ENCODE measurements around the gene SLC38A10.

The SLC38A10 gene

GRCh38 chr17:81199482-81199830 lies 95.7 kb downstream of the SLC38A10 start:
- no peak for TF ChIP-seq Cebpa-rat (IDR thresholded peaks at IDR 0.05)
- Histone ChIP-seq H3K4me2 (no peak overlapping the region), H3K27me3 (no peaks in the 10 kb centered on the region), H3K27ac (no peak overlapping the region), H3K36me3 (peaks cover 5 to 81% (median 50%) of the 10 kb centered on the region in 11 experiments; a peak in 18 of 22 replicates), H3K4me1 (peaks cover 13 to 59% (median 37%) of the 10 kb centered on the region in 10 experiments), H3K4me3 (no peak overlapping the region), H3K9ac (no peak overlapping the region), H4K20me1 (peaks cover 0 to 54% (median 5%) of the 10 kb centered on the region in 11 experiments; a peak in 10 of 22 replicates), H3K9me3 (replicated peaks in 1 of 11) (no peaks in the 10 kb centered on the region)

DNA sequence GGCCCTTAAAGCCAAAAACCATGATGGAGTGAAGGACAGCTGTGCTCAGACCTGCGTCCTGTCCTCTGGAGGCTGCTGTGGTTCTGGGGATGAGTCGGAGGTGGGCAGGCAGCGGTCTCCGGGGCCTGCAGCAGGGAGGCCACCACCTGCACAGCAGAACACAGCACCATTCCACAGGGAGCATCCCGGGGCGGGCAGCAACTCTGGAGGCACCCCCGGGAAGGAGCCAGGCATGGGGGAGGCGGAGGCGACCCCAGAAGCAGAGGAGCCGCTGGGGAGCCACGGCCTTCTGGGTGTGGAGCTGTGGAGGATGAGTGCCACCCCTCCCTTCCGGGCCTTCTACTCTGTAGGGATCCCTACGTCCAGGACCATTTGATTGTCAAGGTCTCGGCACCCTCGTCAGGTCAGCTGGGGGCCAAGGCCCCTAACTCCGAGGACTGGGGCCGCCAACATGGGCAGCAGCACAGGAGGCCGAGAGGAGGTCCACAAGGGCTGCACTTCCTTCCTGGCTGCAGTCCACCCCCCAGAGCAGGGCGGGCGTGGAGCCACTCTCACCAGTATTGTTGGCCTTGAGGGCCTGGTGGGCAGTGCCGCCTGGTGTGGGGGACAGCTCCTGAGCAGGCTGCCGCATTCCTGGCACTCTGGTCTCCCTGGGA lies 96.2 kb downstream of the SLC38A10 start:
- H3K27me3 ChIP-seq, result no peaks in the 10 kb centered on the region
- no peak overlapping the region for H3K4me2 ChIP-seq
- TF ChIP-seq Cebpa-rat (IDR thresholded peaks at IDR 0.05), result no peak
- no peak overlapping the region for H3K4me3 ChIP-seq
- H3K27ac ChIP-seq, result no peak overlapping the region
- H3K36me3 ChIP-seq, result peaks cover 5 to 82% (median 54%) of the 10 kb centered on the region in 11 experiments; a peak in 18 of 22 replicates
- no peak overlapping the region; a peak in 1 of 22 replicates for H3K9ac ChIP-seq
- peaks cover 13 to 58% (median 37%) of the 10 kb centered on the region in 10 experiments for H3K4me1 ChIP-seq
- H4K20me1 ChIP-seq, result peaks cover 0 to 54% (median 1%) of the 10 kb centered on the region in 11 experiments; a peak in 9 of 22 replicates
- H3K9me3 ChIP-seq (replicated peaks in 1 of 11), result no peaks in the 10 kb centered on the region

- TF ChIP-seq Cebpa-rat (IDR thresholded peaks at IDR 0.05), result no peak
- Histone ChIP-seq H3K9ac (no peak overlapping the region; a peak in 1 of 22 replicates), H3K9me3 (replicated peaks in 1 of 11) (no peaks in the 10 kb centered on the region), H4K20me1 (peaks cover 0 to 56% (median 0%) of the 10 kb centered on the region in 11 experiments; a peak in 6 of 22 replicates), H3K27ac (no peak overlapping the region), H3K4me3 (no peak overlapping the region), H3K36me3 (peaks cover 2 to 82% (median 58%) of the 10 kb centered on the region in 11 experiments; a peak in 18 of 22 replicates), H3K27me3 (no peaks in the 10 kb centered on the region), H3K4me1 (peaks cover 13 to 54% (median 37%) of the 10 kb centered on the region in 10 experiments), H3K4me2 (peak overlapping the region in 6 of 11 experiments; percentile 22 to 52 (median 26); a peak in 10 of 22 replicates)
These were observed 97.1 kb downstream of the SLC38A10 start for GRCh38 chr17:81197831-81198490.

GRCh38 chr17:81197409-81197795 lies 97.7 kb downstream of the SLC38A10 start:
- H3K4me2 ChIP-seq, result peak overlapping the region in 8 of 11 experiments; percentile 20 to 52 (median 26); a peak in 13 of 22 replicates
- no peak overlapping the region for H3K27ac ChIP-seq
- H3K27me3 ChIP-seq, result no peaks in the 10 kb centered on the region
- peaks cover 0 to 78% (median 58%) of the 10 kb centered on the region in 11 experiments; a peak in 17 of 22 replicates for H3K36me3 ChIP-seq
- no peaks in the 10 kb centered on the region for H3K9me3 ChIP-seq (replicated peaks in 1 of 11)
- H3K4me1 ChIP-seq, result peaks cover 13 to 48% (median 34%) of the 10 kb centered on the region in 10 experiments
- no peak for TF ChIP-seq Cebpa-rat (IDR thresholded peaks at IDR 0.05)
- H3K9ac ChIP-seq, result no peak overlapping the region; a peak in 1 of 22 replicates
- H3K4me3 ChIP-seq, result no peak overlapping the region
- H4K20me1 ChIP-seq, result peaks cover 0 to 57% (median 0%) of the 10 kb centered on the region in 11 experiments; a peak in 6 of 22 replicates

- TF ChIP-seq Cebpa-rat (IDR thresholded peaks at IDR 0.05), result no peak
- no peak overlapping the region for H3K9ac ChIP-seq
- H3K27me3 ChIP-seq, result no peaks in the 10 kb centered on the region
- no peak overlapping the region for H3K4me3 ChIP-seq
- H3K4me2 ChIP-seq, result peak overlapping the region in 8 of 11 experiments; percentile 20 to 52 (median 26); a peak in 13 of 22 replicates
- no peaks in the 10 kb centered on the region for H3K9me3 ChIP-seq (replicated peaks in 1 of 11)
- peaks cover 0 to 54% (median 0%) of the 10 kb centered on the region in 11 experiments; a peak in 6 of 22 replicates for H4K20me1 ChIP-seq
- no peak overlapping the region for H3K27ac ChIP-seq
- H3K4me1 ChIP-seq, result peaks cover 13 to 43% (median 30%) of the 10 kb centered on the region in 10 experiments
- peaks cover 0 to 77% (median 59%) of the 10 kb centered on the region in 11 experiments; a peak in 17 of 22 replicates for H3K36me3 ChIP-seq
These were observed 98.3 kb downstream of the SLC38A10 start for GRCh38 chr17:81196505-81197408.

DNA sequence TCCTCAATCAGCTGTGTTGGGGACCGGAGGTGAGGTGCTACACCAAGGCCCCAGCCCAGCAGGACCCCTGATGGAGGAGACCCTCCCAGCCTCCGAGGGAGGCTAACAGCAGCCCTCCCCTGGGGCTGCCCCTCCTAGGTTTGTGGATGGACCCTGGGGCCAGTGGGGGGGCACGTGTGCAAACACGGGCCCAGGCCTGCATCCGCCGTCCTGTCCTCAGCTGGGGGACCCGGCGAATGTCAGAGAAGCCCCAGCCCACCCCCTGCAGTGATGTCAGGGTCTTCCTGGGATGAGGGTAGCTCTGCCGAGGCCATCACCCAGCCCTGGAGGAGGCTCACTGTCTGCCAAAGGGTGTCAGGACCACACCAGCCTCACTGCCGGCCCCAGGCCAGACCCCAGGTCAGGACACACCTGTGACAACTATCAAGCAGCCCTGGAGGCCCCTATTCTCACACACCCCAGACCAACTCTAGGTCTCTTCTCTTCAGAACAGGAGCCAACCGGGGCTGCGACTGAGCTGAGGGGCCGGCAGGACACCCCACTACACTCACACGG lies 99.1 kb downstream of the SLC38A10 start:
- H3K27ac ChIP-seq, result no peak overlapping the region
- H4K20me1 ChIP-seq, result peaks cover 0 to 61% (median 0%) of the 10 kb centered on the region in 11 experiments; a peak in 6 of 22 replicates
- no peak for TF ChIP-seq Cebpa-rat (IDR thresholded peaks at IDR 0.05)
- no peaks in the 10 kb centered on the region for H3K27me3 ChIP-seq
- peaks cover 8 to 35% (median 23%) of the 10 kb centered on the region in 10 experiments for H3K4me1 ChIP-seq
- no peaks in the 10 kb centered on the region for H3K9me3 ChIP-seq (replicated peaks in 1 of 11)
- no peak overlapping the region for H3K9ac ChIP-seq
- no peak overlapping the region for H3K4me3 ChIP-seq
- H3K4me2 ChIP-seq, result no peak overlapping the region
- peaks cover 0 to 85% (median 63%) of the 10 kb centered on the region in 11 experiments; a peak in 17 of 22 replicates for H3K36me3 ChIP-seq
